K562 (cell line): ENCODE results near the gene ACSF2. TPM values are rescaled to one million over a fixed set of nuclear protein-coding genes. Genes with fewer than 3 reads are reported as not detected.

ENCODE experiments used
- CHCHD3 ChIP-seq: fragments of 250-450 bp; sonication (Bioruptor Pico); IDR thresholded peaks from 2 replicates; pipeline ENCODE4 v2.1.2; 2022; ENCODE audit warnings: mild to moderate bottlenecking
- CSDE1 ChIP-seq, 2 experiments: fragments of 450-650 bp; IDR thresholded peaks; 2 replicates each; pipeline ENCODE4 v1.6.1; 2016; ENCODE audit warnings: mild to moderate bottlenecking in 1 of 2
- ELF4 ChIP-seq: fragments of 450-650 bp; formaldehyde crosslinking; IDR thresholded peaks from 2 replicates; pipeline ENCODE4 v1.4.0; 2022; ENCODE audit warnings: missing genetic modification characterization
- EZH2 ChIP-seq: IDR thresholded peaks from 2 replicates; pipeline ENCODE4 v1.6.1; 2012; ENCODE audit warnings: low read depth, mild to moderate bottlenecking, inconsistent platforms, low read length, borderline replicate concordance
- GTF2E2 ChIP-seq: fragments of 200-800 bp; sonication (Bioruptor generic); IDR thresholded peaks from 2 replicates; pipeline ENCODE4 v1.6.1; 2016; ENCODE audit warnings: missing genetic modification characterization, missing compliant biosample characterization
- HMG20B ChIP-seq: fragments of 250-450 bp; sonication (Bioruptor Pico); IDR thresholded peaks from 2 replicates; pipeline ENCODE4 v1.5.0; 2021; ENCODE audit warnings: mild to moderate bottlenecking
- KDM2B ChIP-seq: fragments of 250-450 bp; sonication (Bioruptor Pico); IDR thresholded peaks from 2 replicates; pipeline ENCODE4 v1.8.0; 2021; ENCODE audit warnings: mild to moderate bottlenecking, moderate library complexity
- MEF2D ChIP-seq: conservative IDR thresholded peaks from 2 replicates; pipeline ENCODE4 v1.6.1; 2016; ENCODE audit warnings: low read depth, missing genetic modification characterization, missing compliant biosample characterization
- NFE2L1 ChIP-seq: fragments of 450-650 bp; IDR thresholded peaks from 2 replicates; pipeline ENCODE4 v1.6.1; 2016; ENCODE audit warnings: missing genetic modification characterization, low read depth, mild to moderate bottlenecking, missing compliant biosample characterization, moderate library complexity, borderline replicate concordance
- TAF9B ChIP-seq: fragments of 450-650 bp; IDR thresholded peaks from 2 replicates; pipeline ENCODE4 v1.6.1; 2018; ENCODE audit warnings: mild to moderate bottlenecking; ENCODE audit not compliant: partially characterized antibody
- TGIF2 ChIP-seq: sonication (generic); formaldehyde crosslinking; IDR thresholded peaks from 2 replicates; pipeline ENCODE4 v1.8.1; 2022; ENCODE audit warnings: mild to moderate bottlenecking, missing genetic modification reagents, moderate library complexity
- ZBTB2 ChIP-seq: fragments of 450-650 bp; IDR thresholded peaks from 2 replicates; pipeline ENCODE4 v1.6.1; 2016; ENCODE audit warnings: antibody characterized with exemption
- ZNF175 ChIP-seq: fragments of 200-800 bp; sonication (Bioruptor generic); IDR thresholded peaks from 2 replicates; pipeline ENCODE4 v1.6.1; 2016; ENCODE audit warnings: low read depth, mild to moderate bottlenecking, missing genetic modification characterization, missing compliant biosample characterization
- ZNF263 ChIP-seq: sonication (generic); formaldehyde crosslinking; IDR thresholded peaks from 2 replicates; pipeline ENCODE4 v1.8.0; 2022; ENCODE audit warnings: mild to moderate bottlenecking, missing genetic modification reagents, borderline replicate concordance
- ZNF407 ChIP-seq: fragments of 450-650 bp; IDR thresholded peaks from 2 replicates; pipeline ENCODE4 v1.6.1; 2016; ENCODE audit warnings: low read depth
- ZNF695 ChIP-seq: fragments of 450-650 bp; formaldehyde crosslinking; IDR thresholded peaks from 2 replicates; pipeline ENCODE4 v1.4.0; 2020; ENCODE audit warnings: mild to moderate bottlenecking, moderate library complexity
- polyA plus RNA-seq, 8 experiments: library from polyadenylated mRNA; depleted of rRNA in 4 of 8; stranded (reverse) in 5 of 8; unstranded in 3 of 8; fragments of >200 nt; fragmentation: Nextera tagmentation in 2 of 8; fragmentation: Illumina TruSeq in 1 of 8; extraction: Ambion mirVana in 2 of 8; extraction: Trizol in 1 of 8; gene quantifications; 2 replicates each; pipeline versions ENCODE4 v1.2.1 to v1.2.3, GENCODE V29; 2011 to 2014; ENCODE audit warnings: inconsistent platforms in 1 of 8, missing spikeins in 1 of 8
- total RNA-seq, 7 experiments: library from RNA; depleted of rRNA in 6 of 7; stranded (reverse); fragments of >200 nt in 6 of 7; fragmentation: Illumina TruSeq in 2 of 7; extraction: Trizol in 2 of 7; gene quantifications; 2 replicates each; pipeline versions ENCODE4 v1.2.1 to v1.2.3, GENCODE V29; 2011 to 2021; ENCODE audit warnings: low replicate concordance in 1 of 7

The ACSF2 gene
- total and polyA plus RNA-seq, 9 of the 15 experiments (the other 6 are each of a cell fraction or from before 2014, with no cell fraction given), result 0.89 to 6.1 (median 3.5) TPM

GRCh38 chr17:50478391-50479381 is 52.7 kb downstream of the ACSF2 start, which contains the start of gene RSAD1 (continued):
- TF ChIP-seq ZNF407 (no peak), ZNF263 (CRISPR knock-in tag) (peak; percentile 52; the same call in 1 of the 2 replicates), ZNF175 (CRISPR knock-in tag) (no peak), ZBTB2 (no peak), MEF2D (tag) (no peak), ZNF695 (CRISPR knock-in tag) (no peak), GTF2E2 (peak; percentile 73; the same call in 1 of the 2 replicates), CSDE1 (IDR thresholded peaks at IDR 0.05) (0 out of 4 replicates have a peak, but pooled peaks of 1 of the 2 experiments have one; percentile 23), TGIF2 (CRISPR knock-in tag) (no peak), TAF9B (no peak), ELF4 (CRISPR knock-in tag) (no peak), KDM2B (peak; percentile 26; the same call in 1 of the 2 replicates), NFE2L1 (no peak), HMG20B (CRISPR knock-in tag) (no peak), CHCHD3 (no peak), EZH2 (no peak)
